A673 (cell line): ENCODE measurements around the gene NCOA3.

Experiments
- EZH2 ChIP-seq: fragments of 200-600 bp; sonication (generic); IDR thresholded peaks from 2 replicates; pipeline ENCODE4 v1.6.1; 2017; ENCODE audit warnings: borderline replicate concordance, low read depth, mild to moderate bottlenecking, mixed read lengths, antibody characterized with exemption, low read length; ENCODE audit not compliant: poor library complexity, severe bottlenecking
- TF ChIP-seq, protein P1 (sequence below): fragments of 300-800, 200-600 bp; sonication (generic); conservative IDR thresholded peaks from 2 replicates; pipeline ENCODE4 v1.5.1; 2017; ENCODE audit warnings: low read depth, mild to moderate bottlenecking, antibody characterized with exemption, low read length, moderate library complexity, mixed read lengths

- TF ChIP-seq, protein P1, sequence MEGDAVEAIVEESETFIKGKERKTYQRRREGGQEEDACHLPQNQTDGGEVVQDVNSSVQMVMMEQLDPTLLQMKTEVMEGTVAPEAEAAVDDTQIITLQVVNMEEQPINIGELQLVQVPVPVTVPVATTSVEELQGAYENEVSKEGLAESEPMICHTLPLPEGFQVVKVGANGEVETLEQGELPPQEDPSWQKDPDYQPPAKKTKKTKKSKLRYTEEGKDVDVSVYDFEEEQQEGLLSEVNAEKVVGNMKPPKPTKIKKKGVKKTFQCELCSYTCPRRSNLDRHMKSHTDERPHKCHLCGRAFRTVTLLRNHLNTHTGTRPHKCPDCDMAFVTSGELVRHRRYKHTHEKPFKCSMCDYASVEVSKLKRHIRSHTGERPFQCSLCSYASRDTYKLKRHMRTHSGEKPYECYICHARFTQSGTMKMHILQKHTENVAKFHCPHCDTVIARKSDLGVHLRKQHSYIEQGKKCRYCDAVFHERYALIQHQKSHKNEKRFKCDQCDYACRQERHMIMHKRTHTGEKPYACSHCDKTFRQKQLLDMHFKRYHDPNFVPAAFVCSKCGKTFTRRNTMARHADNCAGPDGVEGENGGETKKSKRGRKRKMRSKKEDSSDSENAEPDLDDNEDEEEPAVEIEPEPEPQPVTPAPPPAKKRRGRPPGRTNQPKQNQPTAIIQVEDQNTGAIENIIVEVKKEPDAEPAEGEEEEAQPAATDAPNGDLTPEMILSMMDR = no peak
- TF ChIP-seq EZH2 = no peak
Observed at GRCh38 chr20:47679462-47679861, 177.8 kb downstream of the NCOA3 start.
